HepG2 (cell line): ENCODE measurements around the gene COL2A1.

Experiments used
- ASH2L ChIP-seq: fragments of 300-600, 200-600 bp; sonication (generic); IDR thresholded peaks from 2 replicates; pipeline ENCODE4 v1.7.0; 2017; ENCODE audit warnings: low read depth, mild to moderate bottlenecking, moderate library complexity, mixed read lengths, low read length; ENCODE audit not compliant: insufficient read length
- PRPF4 ChIP-seq: fragments of 200-400 bp; formaldehyde crosslinking; IDR thresholded peaks from 2 replicates; pipeline ENCODE4 v1.6.1; 2016; ENCODE audit warnings: low read length, low read depth; ENCODE audit not compliant: poor library complexity, severe bottlenecking
- SMC3 ChIP-seq: IDR thresholded peaks from 2 replicates; pipeline ENCODE4 v1.6.1; 2011; ENCODE audit warnings: low read length, improper control_type of control experiment
- TARDBP ChIP-seq: sonication (generic); formaldehyde crosslinking; IDR thresholded peaks from 2 replicates; pipeline ENCODE4 v1.8.0; 2022; ENCODE audit warnings: mild to moderate bottlenecking, missing genetic modification reagents
- ZNF296 ChIP-seq: sonication (generic); formaldehyde crosslinking; conservative IDR thresholded peaks from 2 replicates; pipeline ENCODE4 v1.5.0; 2020; ENCODE audit warnings: mild to moderate bottlenecking, missing genetic modification reagents
- TF ChIP-seq, protein P1 (sequence below): sonication (generic); formaldehyde crosslinking; IDR thresholded peaks from 2 replicates; pipeline ENCODE4 v1.5.0; 2020; ENCODE audit warnings: mild to moderate bottlenecking, missing genetic modification reagents, moderate library complexity

DNA sequence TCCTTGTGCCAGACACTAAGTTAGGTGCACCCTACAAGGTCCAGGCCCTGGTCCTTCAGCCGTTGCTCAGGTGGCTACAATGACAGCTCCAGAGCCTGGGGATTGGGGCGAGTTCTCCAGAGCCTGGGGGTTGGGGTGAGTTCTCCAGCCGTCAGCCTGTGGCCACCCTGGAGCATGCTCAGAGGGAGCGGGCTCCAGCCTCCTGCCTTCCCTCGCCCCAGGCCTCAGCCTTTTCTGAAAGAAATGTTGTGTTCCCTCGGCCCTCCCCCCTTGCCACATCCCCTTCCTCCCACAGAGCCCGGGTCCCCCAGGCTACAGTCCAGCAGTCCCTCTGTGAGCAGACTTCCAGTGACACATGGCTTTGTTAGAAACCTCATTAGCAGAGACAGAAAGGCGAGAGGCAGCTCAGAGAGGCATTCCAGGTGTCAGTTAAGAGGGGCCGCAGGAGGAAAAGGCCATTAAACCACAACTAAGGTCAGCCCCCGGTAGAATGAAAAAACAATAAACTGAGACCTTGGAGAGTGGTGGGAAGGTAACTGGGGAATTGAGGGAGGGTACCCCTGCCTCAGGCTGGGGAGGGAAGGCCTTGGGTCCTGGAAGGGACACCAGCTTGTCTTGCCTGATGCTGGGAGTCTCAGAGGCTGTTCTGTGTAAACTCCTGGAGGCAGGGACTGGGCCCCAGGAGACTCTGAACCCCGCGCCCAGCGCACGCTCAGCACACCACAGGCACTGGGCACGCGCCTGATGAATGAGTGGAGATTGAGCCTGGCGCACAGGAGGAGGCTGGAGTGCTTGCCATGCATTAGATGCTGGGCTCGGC lies 23.1 kb upstream of the COL2A1 start:
- TF ChIP-seq SMC3: no peak
- TF ChIP-seq ASH2L: no peak
- no peak for TF ChIP-seq ZNF296 (CRISPR knock-in tag)
- no peak for TF ChIP-seq PRPF4
- TF ChIP-seq TARDBP (CRISPR knock-in tag): no peak
- TF ChIP-seq, protein P1, sequence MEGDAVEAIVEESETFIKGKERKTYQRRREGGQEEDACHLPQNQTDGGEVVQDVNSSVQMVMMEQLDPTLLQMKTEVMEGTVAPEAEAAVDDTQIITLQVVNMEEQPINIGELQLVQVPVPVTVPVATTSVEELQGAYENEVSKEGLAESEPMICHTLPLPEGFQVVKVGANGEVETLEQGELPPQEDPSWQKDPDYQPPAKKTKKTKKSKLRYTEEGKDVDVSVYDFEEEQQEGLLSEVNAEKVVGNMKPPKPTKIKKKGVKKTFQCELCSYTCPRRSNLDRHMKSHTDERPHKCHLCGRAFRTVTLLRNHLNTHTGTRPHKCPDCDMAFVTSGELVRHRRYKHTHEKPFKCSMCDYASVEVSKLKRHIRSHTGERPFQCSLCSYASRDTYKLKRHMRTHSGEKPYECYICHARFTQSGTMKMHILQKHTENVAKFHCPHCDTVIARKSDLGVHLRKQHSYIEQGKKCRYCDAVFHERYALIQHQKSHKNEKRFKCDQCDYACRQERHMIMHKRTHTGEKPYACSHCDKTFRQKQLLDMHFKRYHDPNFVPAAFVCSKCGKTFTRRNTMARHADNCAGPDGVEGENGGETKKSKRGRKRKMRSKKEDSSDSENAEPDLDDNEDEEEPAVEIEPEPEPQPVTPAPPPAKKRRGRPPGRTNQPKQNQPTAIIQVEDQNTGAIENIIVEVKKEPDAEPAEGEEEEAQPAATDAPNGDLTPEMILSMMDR: no peak
